ENCODE measurements around the gene ADD2. TPM values are rescaled to one million over a fixed set of nuclear protein-coding genes. Genes with fewer than 3 reads are reported as not detected.
A peak's percentile ranks its signal among the peaks of the same experiment; 100 is the strongest.

Gene ADD2
- total and polyA plus RNA-seq, 7 experiments from 2014 or later, result 1.8 to 18.8 (median 7.3) TPM

DNA sequence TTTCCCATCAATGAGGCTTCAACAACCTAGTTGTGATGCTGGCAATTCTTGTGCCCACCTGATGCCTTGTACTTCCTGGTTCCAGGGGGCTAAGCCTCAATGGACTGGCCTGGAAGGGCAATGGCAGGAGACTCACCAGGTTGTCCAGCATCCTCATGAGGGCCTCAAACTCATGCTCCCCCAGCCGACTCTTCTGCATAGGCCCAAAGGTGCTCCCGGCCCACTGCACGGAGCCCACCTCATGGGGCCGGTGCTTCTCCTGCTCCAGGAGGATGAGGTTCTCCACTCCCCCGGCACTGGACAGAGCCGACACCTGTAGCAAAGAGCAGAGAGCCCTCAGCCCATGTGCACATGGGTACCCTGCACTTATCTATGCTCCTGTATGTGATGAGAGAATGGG is 84.5 kb downstream of the ADD2 start:
- CTCF ChIA-PET, result no interaction called here
- DNase-seq (peak in 1 of 9 donors; percentile 7), ATAC-seq (no peak)
- intact Hi-C loops (cut with micrococcal nuclease), result no loop called here
- H3K27me3 ChIP-seq (ENCODE audit: control insufficient read depth in 2 of 2, insufficient read depth in 2 of 2, low read length in 2 of 2), result no peaks in the 10 kb centered on the region
- H3K27ac ChIP-seq (ENCODE audit: low read depth, low read length), result no peak overlapping the region
- no peaks in the 10 kb centered on the region for H3K27me3 Mint-ChIP-seq
- H3K9me3 Mint-ChIP-seq, result no peaks in the 10 kb centered on the region
- H3K36me3 Mint-ChIP-seq, result peaks cover 0 to 44% (median 17%) of the 10 kb centered on the region in 5 donors
- no peaks in the 10 kb centered on the region for H3K9me3 ChIP-seq (ENCODE audit: control insufficient read depth in 2 of 3, low read length in 3 of 3)
- no peak overlapping the region for H3K4me3 Mint-ChIP-seq
- POLR2A ChIA-PET, result no interaction called here
- peaks cover 0 to 13% (median 2%) of the 10 kb centered on the region in 3 experiments for H3K36me3 ChIP-seq (ENCODE audit: control insufficient read depth in 2 of 3, insufficient read depth in 3 of 3, low read length in 3 of 3)
- H3K4me1 ChIP-seq (ENCODE audit: control insufficient read depth in 2 of 2, insufficient read depth in 2 of 2, low read length in 2 of 2), result no peaks in the 10 kb centered on the region
- H3K4me1 Mint-ChIP-seq, result no peaks in the 10 kb centered on the region
- no peak overlapping the region for H3K4me3 ChIP-seq (ENCODE audit: low read length)
- H3K27ac Mint-ChIP-seq, result peak overlapping the region in 1 of 9 donors; percentile 55

DNA sequence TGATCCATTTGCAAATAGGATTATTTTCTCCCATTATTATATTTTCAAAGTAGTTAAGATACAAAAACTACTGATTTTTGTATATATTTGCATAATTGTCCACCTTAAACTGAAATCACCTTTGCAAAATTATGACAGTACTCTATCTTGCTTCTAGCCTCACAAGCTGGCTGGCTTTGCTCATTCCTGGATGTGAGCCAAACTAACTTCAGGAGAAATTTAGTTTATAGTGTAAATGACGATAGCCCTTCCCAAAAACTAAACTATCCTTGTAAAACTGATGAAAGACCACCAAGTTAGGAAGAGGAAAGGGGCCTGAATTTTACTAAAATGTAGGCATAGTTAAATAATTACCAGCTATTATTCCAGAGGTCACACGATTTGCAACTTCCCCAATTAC is 87.3 kb downstream of the ADD2 start:
- intact Hi-C loops (cut with micrococcal nuclease), result no loop called here
- ChIA-PET CTCF (interaction anchor here (0.8 kb wide), 1 partner anchor 262 kb away, joined by 3 read pairs; no protein-coding TSS in a partner anchor), POLR2A (interaction anchor here (1.4 kb wide), 1 partner anchor 16 kb away, joined by 3 read pairs; no protein-coding TSS in a partner anchor)
- H3K9me3 ChIP-seq (ENCODE audit: control insufficient read depth in 2 of 3, low read length in 3 of 3), result no peaks in the 10 kb centered on the region
- Mint-ChIP-seq H3K36me3 (peaks cover 0 to 56% (median 13%) of the 10 kb centered on the region in 5 donors), H3K4me1 (no peaks in the 10 kb centered on the region), H3K27ac (no peak overlapping the region), H3K4me3 (no peak overlapping the region), H3K27me3 (no peaks in the 10 kb centered on the region), H3K9me3 (no peaks in the 10 kb centered on the region)
- DNase-seq (no peak), ATAC-seq (no peak)
- peaks cover 0 to 18% (median 0%) of the 10 kb centered on the region in 3 experiments for H3K36me3 ChIP-seq (ENCODE audit: control insufficient read depth in 2 of 3, insufficient read depth in 3 of 3, low read length in 3 of 3)
- H3K27me3 ChIP-seq (ENCODE audit: control insufficient read depth in 2 of 2, insufficient read depth in 2 of 2, low read length in 2 of 2), result no peaks in the 10 kb centered on the region
- no peak overlapping the region for H3K4me3 ChIP-seq (ENCODE audit: low read length)
- H3K27ac ChIP-seq (ENCODE audit: low read depth, low read length), result no peak overlapping the region
- H3K4me1 ChIP-seq (ENCODE audit: control insufficient read depth in 2 of 2, insufficient read depth in 2 of 2, low read length in 2 of 2), result no peaks in the 10 kb centered on the region

DNA sequence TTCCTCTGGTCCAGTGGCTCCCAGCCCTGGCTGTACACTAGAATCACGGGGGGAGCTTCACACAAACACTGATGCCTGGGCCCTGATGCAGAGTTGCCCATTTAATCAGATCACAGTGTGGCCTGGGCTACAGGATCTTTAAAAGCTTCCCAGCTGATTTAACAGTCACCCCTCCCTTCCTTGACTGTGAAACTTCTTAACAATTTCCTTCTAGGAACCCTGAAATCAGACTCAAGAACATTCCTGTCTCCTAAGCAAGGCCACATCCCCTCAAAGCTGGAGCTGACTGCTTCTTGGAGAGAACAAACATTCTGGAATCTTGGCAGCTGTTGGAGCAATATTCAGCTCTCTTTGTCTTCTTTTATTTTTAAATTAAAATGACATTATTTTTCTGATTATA is 88.7 kb downstream of the ADD2 start:
- no peak overlapping the region for H3K4me3 ChIP-seq (ENCODE audit: low read length)
- DNase-seq (no peak), ATAC-seq (no peak)
- Mint-ChIP-seq H3K4me3 (no peak overlapping the region), H3K4me1 (peaks cover 0 to 13% (median 6%) of the 10 kb centered on the region in 7 donors), H3K27me3 (no peaks in the 10 kb centered on the region), H3K27ac (no peak overlapping the region), H3K36me3 (peaks cover 0 to 58% (median 13%) of the 10 kb centered on the region in 5 donors), H3K9me3 (no peaks in the 10 kb centered on the region)
- intact Hi-C loops (cut with micrococcal nuclease), result no loop called here
- H3K9me3 ChIP-seq (ENCODE audit: control insufficient read depth in 2 of 3, low read length in 3 of 3), result no peaks in the 10 kb centered on the region
- ChIA-PET CTCF (interaction anchor here (1.1 kb wide), 2 partner anchors 10 to 191 kb away, joined by 3 read pairs; no protein-coding TSS in a partner anchor), POLR2A (interaction anchor here (1.4 kb wide), 1 partner anchor 15 kb away, joined by 3 read pairs; no protein-coding TSS in a partner anchor)
- no peaks in the 10 kb centered on the region for H3K4me1 ChIP-seq (ENCODE audit: control insufficient read depth in 2 of 2, insufficient read depth in 2 of 2, low read length in 2 of 2)
- peaks cover 0 to 14% (median 0%) of the 10 kb centered on the region in 3 experiments for H3K36me3 ChIP-seq (ENCODE audit: control insufficient read depth in 2 of 3, insufficient read depth in 3 of 3, low read length in 3 of 3)
- no peaks in the 10 kb centered on the region for H3K27me3 ChIP-seq (ENCODE audit: control insufficient read depth in 2 of 2, insufficient read depth in 2 of 2, low read length in 2 of 2)
- H3K27ac ChIP-seq (ENCODE audit: low read depth, low read length), result no peak overlapping the region

DNA sequence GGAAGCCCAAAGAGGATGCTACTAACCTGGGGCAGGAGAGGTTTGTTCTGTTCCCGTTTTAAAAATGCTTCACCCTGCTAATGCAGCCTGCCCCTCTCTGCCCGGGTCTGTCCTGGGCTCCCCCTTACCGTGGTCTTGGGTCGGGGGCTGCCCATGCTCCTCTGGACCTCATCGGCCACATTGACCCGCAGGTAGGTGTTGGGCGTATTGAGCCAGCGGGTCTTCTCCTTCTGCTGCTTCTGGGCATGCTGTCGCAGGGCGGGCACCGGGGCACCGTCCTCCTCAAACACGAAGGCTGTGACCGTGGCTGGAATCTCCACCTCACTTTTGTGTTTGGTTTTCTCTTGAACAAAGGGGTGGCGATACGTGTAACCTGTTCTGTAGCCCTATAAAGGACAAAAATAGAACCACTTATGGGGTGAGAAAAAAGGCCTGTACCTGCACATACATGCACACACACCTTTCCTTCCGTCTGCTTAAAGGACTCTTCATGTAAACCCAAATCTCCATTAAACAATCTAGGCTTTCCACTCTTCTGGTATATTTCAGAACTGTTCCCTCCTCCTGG is 89.3 kb downstream of the ADD2 start:
- H3K4me3 Mint-ChIP-seq, result no peak overlapping the region
- DNase-seq (peak in 1 of 9 donors; percentile 18), ATAC-seq (no peak)
- H3K36me3 Mint-ChIP-seq, result peaks cover 0 to 56% (median 13%) of the 10 kb centered on the region in 5 donors
- ChIA-PET POLR2A (no interaction called here), CTCF (interaction anchor here (1.1 kb wide), 2 partner anchors 9 to 192 kb away, joined by 3 read pairs; no protein-coding TSS in a partner anchor)
- no peaks in the 10 kb centered on the region for H3K27me3 Mint-ChIP-seq
- Histone ChIP-seq H3K9me3 (ENCODE audit: control insufficient read depth in 2 of 3, low read length in 3 of 3) (no peaks in the 10 kb centered on the region), H3K27me3 (ENCODE audit: control insufficient read depth in 2 of 2, insufficient read depth in 2 of 2, low read length in 2 of 2) (no peaks in the 10 kb centered on the region), H3K4me1 (ENCODE audit: control insufficient read depth in 2 of 2, insufficient read depth in 2 of 2, low read length in 2 of 2) (no peaks in the 10 kb centered on the region), H3K36me3 (ENCODE audit: control insufficient read depth in 2 of 3, insufficient read depth in 3 of 3, low read length in 3 of 3) (peaks cover 0 to 14% (median 0%) of the 10 kb centered on the region in 3 experiments), H3K4me3 (ENCODE audit: low read length) (no peak overlapping the region), H3K27ac (ENCODE audit: low read depth, low read length) (no peak overlapping the region)
- no peaks in the 10 kb centered on the region for H3K9me3 Mint-ChIP-seq
- H3K4me1 Mint-ChIP-seq, result peaks cover 0 to 17% (median 11%) of the 10 kb centered on the region in 7 donors
- intact Hi-C loops (cut with micrococcal nuclease), result no loop called here
- no peak overlapping the region for H3K27ac Mint-ChIP-seq

DNA sequence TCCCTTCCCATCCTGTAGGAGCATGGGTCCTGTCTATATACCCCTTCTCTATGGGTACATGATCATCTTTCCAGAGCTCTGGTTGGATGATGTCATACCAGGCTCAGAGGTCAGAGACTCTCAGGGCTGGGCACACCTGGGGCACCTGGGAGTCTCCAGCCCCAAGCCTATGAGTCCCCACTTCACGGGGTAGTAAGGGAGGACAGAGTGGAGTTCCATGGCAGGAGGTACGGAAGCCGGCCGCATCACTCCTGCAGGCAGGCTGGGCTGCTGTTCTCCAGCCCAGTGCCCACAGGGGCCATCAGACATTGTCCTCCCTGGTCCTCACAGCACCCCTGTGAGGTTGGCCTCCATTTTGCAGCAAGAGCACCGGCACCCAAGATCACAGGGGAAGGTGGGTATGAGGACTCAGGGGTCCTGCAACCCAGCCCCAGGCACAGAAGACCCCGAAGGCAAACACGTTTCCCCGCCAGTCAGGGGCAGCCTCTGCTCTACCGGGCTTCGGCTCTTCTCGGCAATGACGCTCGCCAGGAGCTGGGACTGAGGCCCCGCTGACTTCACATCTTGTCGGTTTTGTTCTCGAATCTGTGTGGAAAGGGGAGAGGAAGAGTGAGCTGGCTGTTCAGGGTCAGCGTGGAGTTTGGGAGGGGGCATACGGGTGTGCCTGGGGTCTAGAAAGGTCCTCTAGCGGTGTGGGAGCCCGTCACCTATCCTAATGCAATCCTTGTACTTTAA is 91.5 kb downstream of the ADD2 start:
- ChIA-PET POLR2A (no interaction called here), CTCF (no interaction called here)
- H3K27ac ChIP-seq (ENCODE audit: low read depth, low read length), result no peak overlapping the region

DNA sequence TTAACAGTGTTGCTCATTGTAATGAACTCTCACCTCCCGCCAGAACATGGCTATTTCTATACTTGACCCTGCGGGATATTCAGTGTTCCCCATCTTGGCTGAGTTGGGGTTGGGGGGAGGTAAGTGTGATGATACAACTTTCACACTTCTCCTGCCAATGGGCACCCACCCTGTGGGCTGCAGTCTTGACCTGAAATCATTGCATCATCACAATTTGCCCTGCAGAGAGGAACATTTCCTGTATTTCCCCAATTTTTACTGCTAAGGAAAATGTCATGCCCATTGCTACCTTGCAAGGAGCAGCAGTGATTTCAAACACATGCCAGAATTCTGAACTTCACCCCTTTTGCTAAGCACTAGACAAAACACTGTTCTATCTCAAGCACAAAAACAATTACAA is 92.1 kb downstream of the ADD2 start:
- Histone ChIP-seq H3K4me1 (ENCODE audit: control insufficient read depth in 2 of 2, insufficient read depth in 2 of 2, low read length in 2 of 2) (no peaks in the 10 kb centered on the region), H3K4me3 (ENCODE audit: low read length) (no peak overlapping the region), H3K27me3 (ENCODE audit: control insufficient read depth in 2 of 2, insufficient read depth in 2 of 2, low read length in 2 of 2) (no peaks in the 10 kb centered on the region), H3K9me3 (ENCODE audit: control insufficient read depth in 2 of 3, low read length in 3 of 3) (no peaks in the 10 kb centered on the region), H3K36me3 (ENCODE audit: control insufficient read depth in 2 of 3, insufficient read depth in 3 of 3, low read length in 3 of 3) (peaks cover 0 to 19% (median 0%) of the 10 kb centered on the region in 3 experiments), H3K27ac (ENCODE audit: low read depth, low read length) (no peak overlapping the region)
- no peaks in the 10 kb centered on the region for H3K9me3 Mint-ChIP-seq
- no peak overlapping the region for H3K27ac Mint-ChIP-seq
- CTCF ChIA-PET, result no interaction called here
- no peak overlapping the region for H3K4me3 Mint-ChIP-seq
- intact Hi-C loops (cut with micrococcal nuclease), result no loop called here
- DNase-seq, result no peak
- H3K27me3 Mint-ChIP-seq, result no peaks in the 10 kb centered on the region
- POLR2A ChIA-PET, result no interaction called here
- ATAC-seq, result no peak
- peaks cover 0 to 40% (median 12%) of the 10 kb centered on the region in 5 donors for H3K36me3 Mint-ChIP-seq
- peaks cover 0 to 17% (median 11%) of the 10 kb centered on the region in 7 donors for H3K4me1 Mint-ChIP-seq

More for the DNA sequence above, 91.5 kb downstream of the ADD2 start:
- Mint-ChIP-seq H3K4me3 (no peak overlapping the region), H3K9me3 (no peaks in the 10 kb centered on the region), H3K4me1 (peaks cover 0 to 17% (median 11%) of the 10 kb centered on the region in 7 donors), H3K36me3 (peaks cover 0 to 45% (median 12%) of the 10 kb centered on the region in 5 donors), H3K27ac (peak overlapping the region in 1 of 9 donors; percentile 9), H3K27me3 (no peaks in the 10 kb centered on the region)
- Histone ChIP-seq H3K36me3 (ENCODE audit: control insufficient read depth in 2 of 3, insufficient read depth in 3 of 3, low read length in 3 of 3) (peaks cover 0 to 19% (median 0%) of the 10 kb centered on the region in 3 experiments), H3K4me1 (ENCODE audit: control insufficient read depth in 2 of 2, insufficient read depth in 2 of 2, low read length in 2 of 2) (no peaks in the 10 kb centered on the region), H3K4me3 (ENCODE audit: low read length) (no peak overlapping the region), H3K9me3 (ENCODE audit: control insufficient read depth in 2 of 3, low read length in 3 of 3) (no peaks in the 10 kb centered on the region), H3K27me3 (ENCODE audit: control insufficient read depth in 2 of 2, insufficient read depth in 2 of 2, low read length in 2 of 2) (no peaks in the 10 kb centered on the region)
- intact Hi-C loops (cut with micrococcal nuclease), result no loop called here
- no peak for ATAC-seq
- no peak for DNase-seq
